RWPE1 (cell line): ENCODE data around the gene B4GALT4.

Experiments
- CTCF ChIA-PET: fragments of 350-600 bp; sonication (Branson Sonifier 250); formaldehyde crosslinking; extraction: SDS; loops from one replicate; lab custom pipeline; 2021; lab: Yijun Ruan, JAX
- POLR2A ChIA-PET: fragments of 400-600 bp; formaldehyde crosslinking; extraction: SDS; loops from one replicate; lab custom pipeline; 2020; ENCODE audit warnings: antibody characterized with exemption; ENCODE audit not compliant: low non-redundant PET; lab: Yijun Ruan, JAX
- DNase-seq: peaks from one replicate; pipeline ENCODE4 v3.0.0; 2012; ENCODE audit warnings: low spot score
- H3K27ac ChIP-seq: fragments of 450-650 bp; 2 replicates; pipeline ENCODE4 v1.5.1; 2017
- CTCF ChIP-seq: fragments of 450-650 bp; conservative IDR thresholded peaks from 2 replicates; pipeline ENCODE4 v1.5.1; 2017; ENCODE audit warnings: low read depth, mild to moderate bottlenecking

B4GALT4 gene

GRCh38 chr3:119261055-119261454 lies 20.4 kb upstream of the B4GALT4 start:
- CTCF ChIA-PET, result interaction anchor here (0.8 kb wide), 1 partner anchor 39 kb away, joined by 3 read pairs; no protein-coding TSS in a partner anchor
- no peak for DNase-seq
- POLR2A ChIA-PET, result no interaction called here
- H3K27ac ChIP-seq, result no peak overlapping the region
- TF ChIP-seq CTCF, result no peak

- TF ChIP-seq CTCF, result no peak
- DNase-seq, result no peak
- ChIA-PET POLR2A (no interaction called here), CTCF (no interaction called here)
- no peak overlapping the region for H3K27ac ChIP-seq
These were observed 19.1 kb upstream of the B4GALT4 start for GRCh38 chr3:119259821-119260220.

GRCh38 chr3:119258915-119259314 lies 18.2 kb upstream of the B4GALT4 start:
- H3K27ac ChIP-seq, result no peak overlapping the region
- TF ChIP-seq CTCF, result no peak
- no peak for DNase-seq
- CTCF ChIA-PET, result no interaction called here
- POLR2A ChIA-PET, result no interaction called here

GRCh38 chr3:119257654-119258410 lies 17.2 kb upstream of the B4GALT4 start:
- no peak for TF ChIP-seq CTCF
- no peak overlapping the region for H3K27ac ChIP-seq
- ChIA-PET POLR2A (no interaction called here), CTCF (interaction anchor here (0.6 to 0.8 kb wide), 2 partner anchors 109 to 1159 kb away, joined by 4 to 5 read pairs; no protein-coding TSS in a partner anchor)
- no peak for DNase-seq

- DNase-seq, result no peak
- no peak for TF ChIP-seq CTCF
- ChIA-PET CTCF (no interaction called here), POLR2A (no interaction called here)
- no peak overlapping the region for H3K27ac ChIP-seq
These were observed 16.4 kb upstream of the B4GALT4 start for GRCh38 chr3:119257111-119257510.

- no peak overlapping the region for H3K27ac ChIP-seq
- ChIA-PET POLR2A (no interaction called here), CTCF (no interaction called here)
- TF ChIP-seq CTCF, result no peak
- DNase-seq, result no peak
These were observed 14.5 kb upstream of the B4GALT4 start for GRCh38 chr3:119255214-119255613.
